Activated gamma-delta T cell treated with anti-CD3 and anti-CD28 coated beads, Interleukin-2, amount 50 U/mL, for 16 hours (primary cell): ENCODE data around the gene KRT85.

Experiments used
- DNase-seq: peaks from one replicate; pipeline ENCODE4 v3.0.0-alpha.2; 2020; ENCODE audit warnings: low read depth

Gene KRT85

GRCh38 chr12:52394836-52395405 is 27.6 kb upstream of the KRT85 start:
- DNase-seq: no peak

- no peak for DNase-seq
Observed at GRCh38 chr12:52392465-52393007, 25.3 kb upstream of the KRT85 start.

- no peak for DNase-seq
Observed at GRCh38 chr12:52391618-52392002, 24.3 kb upstream of the KRT85 start.

- DNase-seq: no peak
Observed at GRCh38 chr12:52390739-52391617, 23.7 kb upstream of the KRT85 start.

GRCh38 chr12:52389313-52390207 is 22.3 kb upstream of the KRT85 start:
- DNase-seq: no peak

- DNase-seq: no peak
Observed at GRCh38 chr12:52387859-52388258, 20.6 kb upstream of the KRT85 start.

- DNase-seq: no peak
Observed at GRCh38 chr12:52385226-52385702, 18.0 kb upstream of the KRT85 start, which contains the start of gene KRT84. Gene KRT84, minus strand, starts transcription at chr12:52385652. Its CDS starts 67 bp downstream, at chr12:52385585.

GRCh38 chr12:52383331-52383730 is 16.1 kb upstream of the KRT85 start:
- no peak for DNase-seq

- DNase-seq: no peak
Observed at GRCh38 chr12:52382854-52383253, 15.6 kb upstream of the KRT85 start.

GRCh38 chr12:52381206-52381605 is 13.9 kb upstream of the KRT85 start:
- DNase-seq: no peak

GRCh38 chr12:52380271-52380694 is 13.0 kb upstream of the KRT85 start:
- DNase-seq: no peak

- DNase-seq: no peak
Observed at GRCh38 chr12:52379536-52379935, 12.3 kb upstream of the KRT85 start.

- DNase-seq: no peak
Observed at GRCh38 chr12:52378091-52378490, 10.8 kb upstream of the KRT85 start.

- no peak for DNase-seq
Observed at GRCh38 chr12:52377266-52377665, 10.0 kb upstream of the KRT85 start.

- peak; percentile 27 for DNase-seq
Observed at GRCh38 chr12:52372216-52373154, 5.2 kb upstream of the KRT85 start.

GRCh38 chr12:52371716-52372115 is 4.4 kb upstream of the KRT85 start:
- DNase-seq: no peak

GRCh38 chr12:52370926-52371608 is 3.8 kb upstream of the KRT85 start:
- no peak for DNase-seq

GRCh38 chr12:52369809-52370208 is 2.5 kb upstream of the KRT85 start:
- DNase-seq: no peak

- DNase-seq: no peak
Observed at GRCh38 chr12:52369211-52369610, 1.9 kb upstream of the KRT85 start.

- no peak for DNase-seq
Observed at GRCh38 chr12:52368508-52368907, 1.2 kb upstream of the KRT85 start.
